D721Med (cell line): Measurements from ENCODE around the gene ADAMTS6.

Experiments used
- DNase-seq: peaks from one replicate; pipeline ENCODE4 v3.0.0; 2011; ENCODE audit warnings: low spot score; ENCODE audit not compliant: insufficient read length
- FAIRE-seq: peaks from 2 replicates; lab custom pipeline; 2011; peaks lifted over from hg19 to GRCh38; lab: Jason Lieb, UNC
- CTCF ChIP-seq: IDR thresholded peaks from 2 replicates; pipeline ENCODE4 v1.5.1; 2012; ENCODE audit warnings: mild to moderate bottlenecking, control low read depth; ENCODE audit not compliant: insufficient read depth; ENCODE audit errors: missing control alignments

The ADAMTS6 gene

GRCh38 chr5:65117525-65117924 is 364.2 kb downstream of the ADAMTS6 start:
- FAIRE-seq (no peak), DNase-seq (no peak)
- TF ChIP-seq CTCF = no peak

- DNase-seq = no peak
- no peak for TF ChIP-seq CTCF
- FAIRE-seq = no peak
Measured at GRCh38 chr5:65113771-65114170, 367.9 kb downstream of the ADAMTS6 start.

GRCh38 chr5:65111961-65112658 is 369.6 kb downstream of the ADAMTS6 start:
- DNase-seq = no peak
- TF ChIP-seq CTCF = no peak
- no peak for FAIRE-seq

- no peak for TF ChIP-seq CTCF
- FAIRE-seq (no peak), DNase-seq (no peak)
Measured at GRCh38 chr5:65108786-65109743, 372.7 kb downstream of the ADAMTS6 start.

GRCh38 chr5:65105301-65105700 is 376.4 kb downstream of the ADAMTS6 start:
- FAIRE-seq (no peak), DNase-seq (no peak)
- TF ChIP-seq CTCF = no peak

GRCh38 chr5:65104831-65105230 is 376.9 kb downstream of the ADAMTS6 start:
- FAIRE-seq = no peak
- no peak for TF ChIP-seq CTCF
- no peak for DNase-seq
